ENCODE results near the gene DLEC1. TPM values are rescaled to one million over a fixed set of nuclear protein-coding genes. Genes with fewer than 3 reads are reported as not detected.

Gene DLEC1
- total RNA-seq, 1 experiment from 2014 or later = 0.81 TPM

GRCh38 chr3:38141173-38141951 is 102.4 kb downstream of the DLEC1 start (continued):
- no peak for TF ChIP-seq CTCF (IDR thresholded peaks at IDR 0.05)
- TF ChIP-seq ZBTB21 (CRISPR knock-in tag; IDR thresholded peaks at IDR 0.05; ENCODE audit: borderline replicate concordance) = no peak
- TF ChIP-seq TCF7 (CRISPR knock-in tag; IDR thresholded peaks at IDR 0.05; ENCODE audit: low read depth) = no peak
- TF ChIP-seq ZNF232 (CRISPR knock-in tag; IDR thresholded peaks at IDR 0.05) = no peak
- TF ChIP-seq RORB (CRISPR knock-in tag; IDR thresholded peaks at IDR 0.05) = no peak
- no peak for TF ChIP-seq ZNF263 (CRISPR knock-in tag; IDR thresholded peaks at IDR 0.05; ENCODE audit: low read depth)
- TF ChIP-seq, protein P1, sequence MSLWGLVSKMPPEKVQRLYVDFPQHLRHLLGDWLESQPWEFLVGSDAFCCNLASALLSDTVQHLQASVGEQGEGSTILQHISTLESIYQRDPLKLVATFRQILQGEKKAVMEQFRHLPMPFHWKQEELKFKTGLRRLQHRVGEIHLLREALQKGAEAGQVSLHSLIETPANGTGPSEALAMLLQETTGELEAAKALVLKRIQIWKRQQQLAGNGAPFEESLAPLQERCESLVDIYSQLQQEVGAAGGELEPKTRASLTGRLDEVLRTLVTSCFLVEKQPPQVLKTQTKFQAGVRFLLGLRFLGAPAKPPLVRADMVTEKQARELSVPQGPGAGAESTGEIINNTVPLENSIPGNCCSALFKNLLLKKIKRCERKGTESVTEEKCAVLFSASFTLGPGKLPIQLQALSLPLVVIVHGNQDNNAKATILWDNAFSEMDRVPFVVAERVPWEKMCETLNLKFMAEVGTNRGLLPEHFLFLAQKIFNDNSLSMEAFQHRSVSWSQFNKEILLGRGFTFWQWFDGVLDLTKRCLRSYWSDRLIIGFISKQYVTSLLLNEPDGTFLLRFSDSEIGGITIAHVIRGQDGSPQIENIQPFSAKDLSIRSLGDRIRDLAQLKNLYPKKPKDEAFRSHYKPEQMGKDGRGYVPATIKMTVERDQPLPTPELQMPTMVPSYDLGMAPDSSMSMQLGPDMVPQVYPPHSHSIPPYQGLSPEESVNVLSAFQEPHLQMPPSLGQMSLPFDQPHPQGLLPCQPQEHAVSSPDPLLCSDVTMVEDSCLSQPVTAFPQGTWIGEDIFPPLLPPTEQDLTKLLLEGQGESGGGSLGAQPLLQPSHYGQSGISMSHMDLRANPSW (CRISPR knock-in tag; conservative IDR thresholded peaks at IDR 0.05; ENCODE audit: low read depth) = no peak

GRCh38 chr3:38141952-38142273 is 102.9 kb downstream of the DLEC1 start:
- no peak overlapping the region for H3K4me3 Mint-ChIP-seq
- TF ChIP-seq ZNF423 (CRISPR knock-in tag; IDR thresholded peaks at IDR 0.05) (no peak), RELA (CRISPR knock-in tag; IDR thresholded peaks at IDR 0.05; ENCODE audit: borderline replicate concordance) (no peak)
- TF ChIP-seq, protein P2, sequence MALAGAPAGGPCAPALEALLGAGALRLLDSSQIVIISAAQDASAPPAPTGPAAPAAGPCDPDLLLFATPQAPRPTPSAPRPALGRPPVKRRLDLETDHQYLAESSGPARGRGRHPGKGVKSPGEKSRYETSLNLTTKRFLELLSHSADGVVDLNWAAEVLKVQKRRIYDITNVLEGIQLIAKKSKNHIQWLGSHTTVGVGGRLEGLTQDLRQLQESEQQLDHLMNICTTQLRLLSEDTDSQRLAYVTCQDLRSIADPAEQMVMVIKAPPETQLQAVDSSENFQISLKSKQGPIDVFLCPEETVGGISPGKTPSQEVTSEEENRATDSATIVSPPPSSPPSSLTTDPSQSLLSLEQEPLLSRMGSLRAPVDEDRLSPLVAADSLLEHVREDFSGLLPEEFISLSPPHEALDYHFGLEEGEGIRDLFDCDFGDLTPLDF (CRISPR knock-in tag; IDR thresholded peaks at IDR 0.05) = no peak
- no peak for ATAC-seq
- no peak overlapping the region for H3K27ac Mint-ChIP-seq
- peaks cover 11% of the 10 kb centered on the region for H3K36me3 Mint-ChIP-seq
- ChIA-PET POLR2A (no interaction called here), CTCF (no interaction called here)
- peaks cover 17% of the 10 kb centered on the region for H3K27me3 Mint-ChIP-seq (ENCODE audit: low read depth)
- peaks cover 21% of the 10 kb centered on the region for H3K4me1 Mint-ChIP-seq
- DNase-seq (ENCODE audit: low spot score) = no peak
- peaks cover 12% of the 10 kb centered on the region for H3K9me3 Mint-ChIP-seq

- POLR2A ChIA-PET = no interaction called here
- Mint-ChIP-seq H3K27me3 (ENCODE audit: low read depth) (peaks cover 17% of the 10 kb centered on the region), H3K4me1 (peaks cover 16% of the 10 kb centered on the region), H3K9me3 (peaks cover 22% of the 10 kb centered on the region), H3K36me3 (peaks cover 11% of the 10 kb centered on the region), H3K27ac (no peak overlapping the region), H3K4me3 (no peak overlapping the region)
- no peak for DNase-seq (ENCODE audit: low spot score)
- TF ChIP-seq NR3C1 (CRISPR knock-in tag; conservative IDR thresholded peaks at IDR 0.05; ENCODE audit: low read depth) (no peak), FOXK1 (CRISPR knock-in tag; IDR thresholded peaks at IDR 0.05) (no peak), GABPB1 (CRISPR knock-in tag; IDR thresholded peaks at IDR 0.05) (no peak), ZNF671 (CRISPR knock-in tag; IDR thresholded peaks at IDR 0.05) (no peak), SMAD3 (CRISPR knock-in tag; IDR thresholded peaks at IDR 0.05; ENCODE audit: borderline replicate concordance) (no peak), TCF7 (CRISPR knock-in tag; IDR thresholded peaks at IDR 0.05; ENCODE audit: low read depth) (no peak), EMX1 (CRISPR knock-in tag; IDR thresholded peaks at IDR 0.05) (no peak)
- TF ChIP-seq, protein P3, sequence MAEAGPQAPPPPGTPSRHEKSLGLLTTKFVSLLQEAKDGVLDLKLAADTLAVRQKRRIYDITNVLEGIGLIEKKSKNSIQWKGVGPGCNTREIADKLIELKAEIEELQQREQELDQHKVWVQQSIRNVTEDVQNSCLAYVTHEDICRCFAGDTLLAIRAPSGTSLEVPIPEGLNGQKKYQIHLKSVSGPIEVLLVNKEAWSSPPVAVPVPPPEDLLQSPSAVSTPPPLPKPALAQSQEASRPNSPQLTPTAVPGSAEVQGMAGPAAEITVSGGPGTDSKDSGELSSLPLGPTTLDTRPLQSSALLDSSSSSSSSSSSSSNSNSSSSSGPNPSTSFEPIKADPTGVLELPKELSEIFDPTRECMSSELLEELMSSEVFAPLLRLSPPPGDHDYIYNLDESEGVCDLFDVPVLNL (CRISPR knock-in tag; IDR thresholded peaks at IDR 0.05; ENCODE audit: borderline replicate concordance, low read depth) = no peak
- CTCF ChIA-PET = no interaction called here
- ATAC-seq = no peak
These were observed 104.0 kb downstream of the DLEC1 start for GRCh38 chr3:38142959-38143358.

Data from WTC11 (cell line).